HEK293 (cell line): ENCODE data around the gene PRPF38A.

ENCODE experiments used
- FEZF1 ChIP-seq: fragments of 450-650 bp; formaldehyde crosslinking; IDR thresholded peaks from 2 replicates; pipeline ENCODE4 v1.5.1; 2016; ENCODE audit warnings: missing biosample characterization, missing genetic modification characterization
- GLIS1 ChIP-seq: fragments of 450-650 bp; formaldehyde crosslinking; IDR thresholded peaks from 2 replicates; pipeline ENCODE4 v1.5.1; 2016; ENCODE audit warnings: missing biosample characterization, missing genetic modification characterization
- HOXC10 ChIP-seq: sonication (generic); formaldehyde crosslinking; IDR thresholded peaks from 2 replicates; pipeline ENCODE4 v1.8.1; 2023; ENCODE audit warnings: mild to moderate bottlenecking, missing genetic modification reagents
- IKZF3 ChIP-seq: fragments of 450-650 bp; IDR thresholded peaks from 2 replicates; pipeline ENCODE4 v1.5.0; 2018; ENCODE audit warnings: missing biosample characterization, mild to moderate bottlenecking, missing genetic modification characterization, moderate library complexity
- PRDM1 ChIP-seq: fragments of 450-650 bp; formaldehyde crosslinking; IDR thresholded peaks from 2 replicates; pipeline ENCODE4; 2016; ENCODE audit warnings: missing biosample characterization, missing genetic modification characterization
- REPIN1 ChIP-seq: fragments of 450-650 bp; formaldehyde crosslinking; IDR thresholded peaks from 2 replicates; pipeline ENCODE4 v1.5.1; 2017; ENCODE audit warnings: missing biosample characterization, missing genetic modification characterization, low read depth
- SP2 ChIP-seq: fragments of 450-650 bp; formaldehyde crosslinking; IDR thresholded peaks from 2 replicates; pipeline ENCODE4 v1.5.1; 2016; ENCODE audit warnings: missing biosample characterization, missing genetic modification characterization
- YY1 ChIP-seq: fragments of 450-650 bp; formaldehyde crosslinking; IDR thresholded peaks from 2 replicates; pipeline ENCODE4 v1.5.1; 2018; ENCODE audit warnings: missing biosample characterization, missing genetic modification characterization
- ZFHX2 ChIP-seq: fragments of 450-650 bp; formaldehyde crosslinking; conservative IDR thresholded peaks from 2 replicates; pipeline ENCODE4 v1.5.1; 2016; ENCODE audit warnings: missing biosample characterization, missing genetic modification characterization
- ZNF155 ChIP-seq: fragments of 450-650 bp; formaldehyde crosslinking; IDR thresholded peaks from 2 replicates; pipeline ENCODE4 v1.5.1; 2016; ENCODE audit warnings: missing biosample characterization, missing genetic modification characterization
- ZNF23 ChIP-seq: fragments of 450-650 bp; formaldehyde crosslinking; IDR thresholded peaks from 2 replicates; pipeline ENCODE4 v1.5.1; 2016; ENCODE audit warnings: missing biosample characterization, missing genetic modification characterization, borderline replicate concordance
- ZNF239 ChIP-seq: fragments of 450-650 bp; formaldehyde crosslinking; IDR thresholded peaks from 2 replicates; pipeline ENCODE4 v1.5.1; 2016; ENCODE audit warnings: missing biosample characterization, missing genetic modification characterization
- ZNF266 ChIP-seq: fragments of 450-650 bp; formaldehyde crosslinking; IDR thresholded peaks from 2 replicates; pipeline ENCODE4 v1.5.1; 2016; ENCODE audit warnings: missing biosample characterization, missing genetic modification characterization, low read depth
- ZNF341 ChIP-seq: fragments of 450-650 bp; formaldehyde crosslinking; IDR thresholded peaks from 2 replicates; pipeline ENCODE4; 2016; ENCODE audit warnings: low read depth, missing biosample characterization, missing genetic modification characterization
- ZNF433 ChIP-seq: fragments of 450-650 bp; formaldehyde crosslinking; IDR thresholded peaks from 2 replicates; pipeline ENCODE4 v1.5.1; 2016; ENCODE audit warnings: missing biosample characterization, missing genetic modification characterization, low read depth
- ZNF501 ChIP-seq: fragments of 450-650 bp; formaldehyde crosslinking; IDR thresholded peaks from 2 replicates; pipeline ENCODE4 v1.5.1; 2016; ENCODE audit warnings: missing biosample characterization, missing genetic modification characterization
- ZNF510 ChIP-seq: fragments of 450-650 bp; formaldehyde crosslinking; IDR thresholded peaks from 2 replicates; pipeline ENCODE4 v1.5.1; 2018; ENCODE audit warnings: mild to moderate bottlenecking, missing genetic modification characterization, missing biosample characterization; ENCODE audit not compliant: insufficient replicate concordance
- ZNF521 ChIP-seq: fragments of 450-650 bp; formaldehyde crosslinking; IDR thresholded peaks from 2 replicates; pipeline ENCODE4 v1.5.1; 2017; ENCODE audit warnings: missing biosample characterization, mild to moderate bottlenecking, missing genetic modification characterization
- ZNF621 ChIP-seq: fragments of 450-650 bp; formaldehyde crosslinking; IDR thresholded peaks from 2 replicates; pipeline ENCODE4 v1.5.1; 2017; ENCODE audit warnings: missing biosample characterization, missing genetic modification characterization
- ZNF664 ChIP-seq: fragments of 450-650 bp; formaldehyde crosslinking; IDR thresholded peaks from 2 replicates; pipeline ENCODE4 v1.5.1; 2016; ENCODE audit warnings: missing biosample characterization, missing genetic modification characterization
- ZNF670 ChIP-seq: fragments of 450-650 bp; formaldehyde crosslinking; IDR thresholded peaks from 2 replicates; pipeline ENCODE4 v1.5.1; 2016; ENCODE audit warnings: missing biosample characterization, missing genetic modification characterization, low read depth
- ZNF791 ChIP-seq: fragments of 450-650 bp; formaldehyde crosslinking; IDR thresholded peaks from 2 replicates; pipeline ENCODE4 v1.5.1; 2016; ENCODE audit warnings: missing biosample characterization, missing genetic modification characterization
- ZNF792 ChIP-seq: fragments of 450-650 bp; formaldehyde crosslinking; IDR thresholded peaks from 2 replicates; pipeline ENCODE4 v1.5.1; 2016; ENCODE audit warnings: missing biosample characterization, missing genetic modification characterization
- TF ChIP-seq, protein P1 (sequence below): fragments of 450-650 bp; formaldehyde crosslinking; IDR thresholded peaks from 2 replicates; pipeline ENCODE4 v1.5.1; 2016; ENCODE audit warnings: missing biosample characterization, missing genetic modification characterization
- TF ChIP-seq, protein P2 (sequence below): fragments of 450-650 bp; formaldehyde crosslinking; IDR thresholded peaks from 2 replicates; pipeline ENCODE4 v1.5.1; 2016; ENCODE audit warnings: missing biosample characterization, missing genetic modification characterization
- TF ChIP-seq, protein P3 (sequence below): fragments of 450-650 bp; formaldehyde crosslinking; IDR thresholded peaks from 2 replicates; pipeline ENCODE4 v1.5.1; 2016; ENCODE audit warnings: missing biosample characterization, missing genetic modification characterization
- TF ChIP-seq, protein P4 (sequence below): fragments of 450-650 bp; formaldehyde crosslinking; IDR thresholded peaks from 2 replicates; pipeline ENCODE4 v1.5.1; 2016; ENCODE audit warnings: missing biosample characterization, missing genetic modification characterization
- TF ChIP-seq, protein P5 (sequence below): fragments of 450-650 bp; formaldehyde crosslinking; IDR thresholded peaks from 2 replicates; pipeline ENCODE4 v1.5.1; 2016; ENCODE audit warnings: missing biosample characterization, missing genetic modification characterization
- TF ChIP-seq, protein P6 (sequence below): fragments of 450-650 bp; formaldehyde crosslinking; IDR thresholded peaks from 2 replicates; pipeline ENCODE4 v1.5.1; 2016; ENCODE audit warnings: missing biosample characterization, missing genetic modification characterization

Gene PRPF38A

DNA sequence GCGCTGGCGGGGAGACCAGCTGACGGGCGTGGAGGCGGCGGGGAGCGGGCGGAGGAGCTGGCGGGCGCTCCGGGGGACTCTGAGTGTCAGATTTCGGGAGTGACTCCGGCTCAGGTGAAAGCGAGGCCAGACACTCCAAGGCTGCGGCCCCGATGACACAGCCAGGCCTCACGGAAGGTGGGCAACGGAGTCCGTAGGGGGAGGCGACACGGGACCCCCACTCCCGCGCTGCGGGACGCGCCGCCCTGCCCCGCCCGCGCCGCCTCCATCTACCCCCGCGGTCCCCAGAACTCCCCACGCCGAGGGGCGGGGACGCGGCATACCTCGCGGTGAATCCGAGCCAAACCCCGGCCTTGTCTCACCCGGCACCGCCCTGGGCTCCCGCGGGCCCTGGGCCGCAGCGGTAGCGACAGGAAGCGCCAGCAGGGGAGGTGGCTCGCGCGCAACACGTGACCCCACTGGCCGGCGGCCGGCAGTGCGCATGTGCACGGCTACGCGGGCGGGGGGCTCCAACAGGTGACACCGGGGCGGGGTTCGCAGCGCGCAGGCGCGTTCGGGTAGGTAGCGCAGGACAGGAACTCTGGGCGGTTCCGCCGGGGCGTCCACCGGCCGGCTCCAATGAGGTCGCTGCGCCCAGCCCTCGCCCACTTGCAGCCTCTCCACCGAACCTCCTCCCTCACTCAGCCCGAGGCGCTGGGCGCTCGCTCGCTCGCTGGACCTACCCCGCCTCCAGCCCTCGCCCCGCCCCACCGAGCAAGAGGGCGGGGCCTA lies 38.5 kb upstream of the PRPF38A start, which contains the start of gene CC2D1B (continued):
- TF ChIP-seq, protein P1, sequence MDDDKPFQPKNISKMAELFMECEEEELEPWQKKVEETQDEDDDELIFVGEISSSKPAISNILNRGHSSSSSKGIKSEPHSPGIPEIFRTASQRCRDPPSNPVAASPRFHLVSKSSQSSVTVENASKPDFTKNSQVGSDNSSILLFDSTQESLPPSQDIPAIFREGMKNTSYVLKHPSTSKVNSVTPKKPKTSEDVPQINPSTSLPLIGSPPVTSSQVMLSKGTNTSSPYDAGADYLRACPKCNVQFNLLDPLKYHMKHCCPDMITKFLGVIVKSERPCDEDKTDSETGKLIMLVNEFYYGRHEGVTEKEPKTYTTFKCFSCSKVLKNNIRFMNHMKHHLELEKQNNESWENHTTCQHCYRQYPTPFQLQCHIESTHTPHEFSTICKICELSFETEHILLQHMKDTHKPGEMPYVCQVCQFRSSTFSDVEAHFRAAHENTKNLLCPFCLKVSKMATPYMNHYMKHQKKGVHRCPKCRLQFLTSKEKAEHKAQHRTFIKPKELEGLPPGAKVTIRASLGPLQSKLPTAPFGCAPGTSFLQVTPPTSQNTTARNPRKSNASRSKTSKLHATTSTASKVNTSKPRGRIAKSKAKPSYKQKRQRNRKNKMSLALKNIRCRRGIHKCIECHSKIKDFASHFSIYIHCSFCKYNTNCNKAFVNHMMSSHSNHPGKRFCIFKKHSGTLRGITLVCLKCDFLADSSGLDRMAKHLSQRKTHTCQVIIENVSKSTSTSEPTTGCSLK, result no peak
- TF ChIP-seq, protein P2, sequence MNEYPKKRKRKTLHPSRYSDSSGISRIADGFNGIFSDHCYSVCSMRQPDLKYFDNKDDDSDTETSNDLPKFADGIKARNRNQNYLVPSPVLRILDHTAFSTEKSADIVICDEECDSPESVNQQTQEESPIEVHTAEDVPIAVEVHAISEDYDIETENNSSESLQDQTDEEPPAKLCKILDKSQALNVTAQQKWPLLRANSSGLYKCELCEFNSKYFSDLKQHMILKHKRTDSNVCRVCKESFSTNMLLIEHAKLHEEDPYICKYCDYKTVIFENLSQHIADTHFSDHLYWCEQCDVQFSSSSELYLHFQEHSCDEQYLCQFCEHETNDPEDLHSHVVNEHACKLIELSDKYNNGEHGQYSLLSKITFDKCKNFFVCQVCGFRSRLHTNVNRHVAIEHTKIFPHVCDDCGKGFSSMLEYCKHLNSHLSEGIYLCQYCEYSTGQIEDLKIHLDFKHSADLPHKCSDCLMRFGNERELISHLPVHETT, result no peak
- no peak for TF ChIP-seq ZNF670
- TF ChIP-seq ZFHX2 (tag by site-specific recombination), result peak; percentile 97
- TF ChIP-seq, protein P3, sequence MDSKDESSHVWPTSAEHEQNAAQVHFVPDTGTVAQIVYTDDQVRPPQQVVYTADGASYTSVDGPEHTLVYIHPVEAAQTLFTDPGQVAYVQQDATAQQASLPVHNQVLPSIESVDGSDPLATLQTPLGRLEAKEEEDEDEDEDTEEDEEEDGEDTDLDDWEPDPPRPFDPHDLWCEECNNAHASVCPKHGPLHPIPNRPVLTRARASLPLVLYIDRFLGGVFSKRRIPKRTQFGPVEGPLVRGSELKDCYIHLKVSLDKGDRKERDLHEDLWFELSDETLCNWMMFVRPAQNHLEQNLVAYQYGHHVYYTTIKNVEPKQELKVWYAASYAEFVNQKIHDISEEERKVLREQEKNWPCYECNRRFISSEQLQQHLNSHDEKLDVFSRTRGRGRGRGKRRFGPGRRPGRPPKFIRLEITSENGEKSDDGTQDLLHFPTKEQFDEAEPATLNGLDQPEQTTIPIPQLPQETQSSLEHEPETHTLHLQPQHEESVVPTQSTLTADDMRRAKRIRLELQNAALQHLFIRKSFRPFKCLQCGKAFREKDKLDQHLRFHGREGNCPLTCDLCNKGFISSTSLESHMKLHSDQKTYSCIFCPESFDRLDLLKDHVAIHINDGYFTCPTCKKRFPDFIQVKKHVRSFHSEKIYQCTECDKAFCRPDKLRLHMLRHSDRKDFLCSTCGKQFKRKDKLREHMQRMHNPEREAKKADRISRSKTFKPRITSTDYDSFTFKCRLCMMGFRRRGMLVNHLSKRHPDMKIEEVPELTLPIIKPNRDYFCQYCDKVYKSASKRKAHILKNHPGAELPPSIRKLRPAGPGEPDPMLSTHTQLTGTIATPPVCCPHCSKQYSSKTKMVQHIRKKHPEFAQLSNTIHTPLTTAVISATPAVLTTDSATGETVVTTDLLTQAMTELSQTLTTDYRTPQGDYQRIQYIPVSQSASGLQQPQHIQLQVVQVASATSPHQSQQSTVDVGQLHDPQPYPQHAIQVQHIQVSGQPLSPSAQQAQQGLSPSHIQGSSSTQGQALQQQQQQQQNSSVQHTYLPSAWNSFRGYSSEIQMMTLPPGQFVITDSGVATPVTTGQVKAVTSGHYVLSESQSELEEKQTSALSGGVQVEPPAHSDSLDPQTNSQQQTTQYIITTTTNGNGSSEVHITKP, result peak; percentile 68
- TF ChIP-seq, protein P4, sequence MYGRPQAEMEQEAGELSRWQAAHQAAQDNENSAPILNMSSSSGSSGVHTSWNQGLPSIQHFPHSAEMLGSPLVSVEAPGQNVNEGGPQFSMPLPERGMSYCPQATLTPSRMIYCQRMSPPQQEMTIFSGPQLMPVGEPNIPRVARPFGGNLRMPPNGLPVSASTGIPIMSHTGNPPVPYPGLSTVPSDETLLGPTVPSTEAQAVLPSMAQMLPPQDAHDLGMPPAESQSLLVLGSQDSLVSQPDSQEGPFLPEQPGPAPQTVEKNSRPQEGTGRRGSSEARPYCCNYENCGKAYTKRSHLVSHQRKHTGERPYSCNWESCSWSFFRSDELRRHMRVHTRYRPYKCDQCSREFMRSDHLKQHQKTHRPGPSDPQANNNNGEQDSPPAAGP (tag by site-specific recombination), result peak; percentile 94
- TF ChIP-seq PRDM1, result no peak
- TF ChIP-seq SP2 (tag by site-specific recombination), result peak; percentile 99
- no peak for TF ChIP-seq ZNF433 (tag by site-specific recombination)
- peak; percentile 93 for TF ChIP-seq GLIS1 (tag by site-specific recombination)
- no peak for TF ChIP-seq ZNF792 (tag by site-specific recombination)
- no peak for TF ChIP-seq ZNF155
- peak; percentile 97 for TF ChIP-seq REPIN1 (tag by site-specific recombination)
- TF ChIP-seq ZNF266, result no peak
- TF ChIP-seq ZNF621 (tag by site-specific recombination), result no peak
- peak; percentile 71; the same call in 1 of the 2 replicates for TF ChIP-seq IKZF3 (tag by site-specific recombination)
- no peak for TF ChIP-seq YY1 (tag by site-specific recombination)
- TF ChIP-seq ZNF23, result no peak
- TF ChIP-seq, protein P5, sequence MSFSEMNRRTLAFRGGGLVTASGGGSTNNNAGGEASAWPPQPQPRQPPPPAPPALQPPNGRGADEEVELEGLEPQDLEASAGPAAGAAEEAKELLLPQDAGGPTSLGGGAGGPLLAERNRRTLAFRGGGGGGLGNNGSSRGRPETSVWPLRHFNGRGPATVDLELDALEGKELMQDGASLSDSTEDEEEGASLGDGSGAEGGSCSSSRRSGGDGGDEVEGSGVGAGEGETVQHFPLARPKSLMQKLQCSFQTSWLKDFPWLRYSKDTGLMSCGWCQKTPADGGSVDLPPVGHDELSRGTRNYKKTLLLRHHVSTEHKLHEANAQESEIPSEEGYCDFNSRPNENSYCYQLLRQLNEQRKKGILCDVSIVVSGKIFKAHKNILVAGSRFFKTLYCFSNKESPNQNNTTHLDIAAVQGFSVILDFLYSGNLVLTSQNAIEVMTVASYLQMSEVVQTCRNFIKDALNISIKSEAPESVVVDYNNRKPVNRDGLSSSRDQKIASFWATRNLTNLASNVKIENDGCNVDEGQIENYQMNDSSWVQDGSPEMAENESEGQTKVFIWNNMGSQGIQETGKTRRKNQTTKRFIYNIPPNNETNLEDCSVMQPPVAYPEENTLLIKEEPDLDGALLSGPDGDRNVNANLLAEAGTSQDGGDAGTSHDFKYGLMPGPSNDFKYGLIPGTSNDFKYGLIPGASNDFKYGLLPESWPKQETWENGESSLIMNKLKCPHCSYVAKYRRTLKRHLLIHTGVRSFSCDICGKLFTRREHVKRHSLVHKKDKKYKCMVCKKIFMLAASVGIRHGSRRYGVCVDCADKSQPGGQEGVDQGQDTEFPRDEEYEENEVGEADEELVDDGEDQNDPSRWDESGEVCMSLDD (tag by site-specific recombination), result 0 out of 2 replicates have a peak, but pooled peaks have one; percentile 57
- peak; percentile 83; the same call in 1 of the 2 replicates for TF ChIP-seq ZNF501 (tag by site-specific recombination)
- TF ChIP-seq HOXC10 (CRISPR knock-in tag), result 0 out of 2 replicates have a peak, but pooled peaks have one; percentile 31
- TF ChIP-seq ZNF239, result no peak
- TF ChIP-seq ZNF521 (tag by site-specific recombination), result no peak
- TF ChIP-seq ZNF791 (tag by site-specific recombination), result no peak
- TF ChIP-seq ZNF664 (tag by site-specific recombination), result no peak
- TF ChIP-seq, protein P6, sequence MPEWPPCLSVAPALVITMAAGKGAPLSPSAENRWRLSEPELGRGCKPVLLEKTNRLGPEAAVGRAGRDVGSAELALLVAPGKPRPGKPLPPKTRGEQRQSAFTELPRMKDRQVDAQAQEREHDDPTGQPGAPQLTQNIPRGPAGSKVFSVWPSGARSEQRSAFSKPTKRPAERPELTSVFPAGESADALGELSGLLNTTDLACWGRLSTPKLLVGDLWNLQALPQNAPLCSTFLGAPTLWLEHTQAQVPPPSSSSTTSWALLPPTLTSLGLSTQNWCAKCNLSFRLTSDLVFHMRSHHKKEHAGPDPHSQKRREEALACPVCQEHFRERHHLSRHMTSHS (tag by site-specific recombination), result no peak
- peak; percentile 81 for TF ChIP-seq ZNF341
- TF ChIP-seq FEZF1, result peak; percentile 86
- TF ChIP-seq ZNF510, result no peak
